CD4-positive, alpha-beta T cell treated with Interleukin-10 for 1 hour (primary cell): ENCODE measurements around the gene CCBE1.
"Not testable (repeated sequence)": the region's sequence is repeated elsewhere in the genome, so short reads cannot be mapped to it uniquely, and the experiment has no call there.

Experiments
- DNase-seq: peaks from one replicate; pipeline ENCODE4 v3.0.0-alpha.2; 2020

CCBE1 gene

DNA sequence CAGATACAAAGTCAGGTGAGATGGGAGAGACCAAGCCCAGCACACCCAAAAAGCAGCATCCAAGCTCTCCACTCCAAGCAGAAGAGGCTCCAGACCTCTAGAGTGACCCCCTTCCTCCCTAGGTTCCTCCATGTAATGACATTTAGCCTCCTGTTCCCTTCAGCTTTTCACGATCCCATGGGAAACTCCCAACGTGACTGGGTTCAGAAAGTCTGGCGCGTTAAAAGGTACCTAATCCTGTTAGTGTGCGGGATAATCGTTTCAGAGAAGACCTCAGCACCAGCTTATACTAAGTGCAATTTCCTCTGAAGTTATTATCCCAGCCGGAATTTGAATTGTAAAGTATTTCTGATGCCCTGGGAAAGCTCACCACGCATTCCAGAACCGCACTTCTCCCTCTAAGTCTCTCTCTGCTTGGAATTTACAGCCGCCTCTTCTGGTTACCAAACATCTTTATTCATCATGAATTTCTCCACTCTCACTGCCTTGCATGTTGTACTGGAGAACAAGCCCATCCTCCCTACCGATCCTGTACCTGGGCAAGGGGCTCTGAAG is 46.9 kb downstream of the CCBE1 start:
- no peak for DNase-seq

DNA sequence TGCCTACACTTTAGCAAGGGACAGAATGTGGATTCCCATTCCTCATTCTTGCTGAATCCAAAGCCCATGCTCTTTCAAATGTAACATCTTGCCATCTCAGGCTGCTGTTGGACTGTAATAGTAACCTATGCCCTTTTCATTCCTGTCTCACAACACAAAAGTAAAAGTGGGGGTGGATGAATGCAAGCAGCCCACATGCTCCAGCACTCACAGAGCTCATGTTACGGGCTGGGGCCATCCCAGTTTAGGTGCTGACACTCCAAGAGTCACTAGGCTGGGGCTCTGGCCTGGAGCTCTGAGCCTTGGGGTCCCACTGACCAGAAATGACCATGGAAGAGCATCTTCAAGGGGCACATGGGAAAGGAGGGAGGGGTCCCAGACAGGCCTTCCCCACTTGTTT is 47.6 kb downstream of the CCBE1 start:
- no peak for DNase-seq

DNA sequence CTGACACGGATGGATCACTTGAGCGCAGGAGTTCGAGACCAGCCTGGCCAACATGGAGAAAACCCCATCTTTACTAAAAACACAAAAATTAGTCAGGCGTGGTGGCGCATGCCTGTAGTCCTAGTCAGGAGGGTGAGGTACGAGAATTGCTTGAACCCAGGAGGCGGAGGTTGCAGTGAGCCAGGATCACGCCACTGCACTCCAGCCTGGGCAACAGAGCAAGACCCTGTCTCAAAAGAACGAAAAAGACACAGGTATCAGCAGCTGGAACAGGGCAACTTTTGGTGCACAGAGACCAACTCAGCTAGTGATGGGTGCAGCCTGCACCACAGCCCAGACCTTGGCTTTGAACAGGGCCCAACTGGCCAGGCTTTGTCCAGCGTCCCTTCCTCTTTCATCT is 48.8 kb downstream of the CCBE1 start:
- not testable (repeated sequence) for DNase-seq

DNA sequence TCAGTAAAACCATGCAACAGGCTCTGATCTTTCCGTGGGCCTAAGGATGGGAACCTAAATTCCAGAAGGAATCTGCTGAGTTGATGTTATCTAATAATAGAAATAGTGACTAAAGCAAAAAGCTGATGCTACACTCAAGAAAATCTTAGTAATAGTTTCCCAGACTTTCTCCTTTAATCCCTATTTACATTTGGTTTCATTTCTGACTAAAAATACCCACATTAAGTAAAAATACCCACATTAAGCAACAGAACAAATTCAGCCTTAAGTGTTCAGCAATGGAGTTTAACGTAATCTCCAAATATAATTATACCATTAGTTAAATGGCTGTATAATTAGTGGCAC is 50.3 kb downstream of the CCBE1 start:
- no peak for DNase-seq

DNA sequence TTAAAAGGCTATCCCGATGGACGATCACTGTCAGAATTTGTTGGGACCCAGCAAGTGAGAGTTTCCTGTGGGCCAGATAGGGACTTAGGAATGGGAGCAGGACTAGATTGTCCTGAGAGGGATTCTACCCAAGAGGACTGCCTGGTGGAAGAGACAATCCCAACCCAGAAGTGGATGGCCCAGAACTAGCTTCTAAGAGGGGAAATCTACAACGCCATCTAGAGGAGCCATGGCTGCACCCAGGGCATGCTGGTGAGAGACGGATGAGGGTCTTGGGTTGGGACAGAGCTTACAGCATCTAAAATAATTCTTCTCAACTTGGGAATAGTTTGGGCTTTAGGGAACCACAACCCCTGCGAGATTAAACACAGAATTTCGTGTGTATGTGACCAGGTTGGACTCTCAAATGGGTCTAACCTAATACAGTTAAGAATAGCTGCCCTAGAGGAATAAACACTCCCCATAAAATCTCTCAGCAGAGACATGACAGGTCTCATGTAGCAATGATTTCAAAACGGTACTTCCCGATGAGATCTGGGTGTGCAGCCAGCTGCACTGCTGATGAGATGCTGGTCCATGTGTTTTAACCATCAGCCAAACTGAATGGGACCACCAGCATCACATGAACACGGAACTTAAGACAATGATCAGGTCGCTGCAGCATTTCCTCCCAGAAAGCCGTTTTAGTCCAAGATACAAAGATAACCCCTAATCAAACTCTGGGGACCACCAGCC is 50.8 kb downstream of the CCBE1 start:
- no peak for DNase-seq

DNA sequence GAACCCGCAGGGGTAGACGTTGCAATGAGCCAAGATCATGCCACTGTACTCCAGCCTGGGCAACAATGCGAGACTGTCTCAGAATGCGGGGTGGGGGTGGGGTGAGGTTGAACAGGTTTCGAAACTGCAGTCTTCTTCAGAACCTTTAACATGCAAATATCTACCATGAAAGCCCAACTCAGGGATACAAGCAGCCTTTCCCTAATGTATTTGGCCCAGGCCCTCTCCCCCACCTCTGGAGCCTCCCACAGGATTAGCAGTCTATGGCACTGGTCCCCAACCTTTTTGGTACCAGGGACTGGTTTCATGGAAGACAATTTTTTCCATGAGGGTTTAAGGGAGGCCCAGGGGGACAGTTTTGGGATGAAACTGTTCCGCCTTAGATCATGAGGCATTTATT is 53.5 kb downstream of the CCBE1 start:
- DNase-seq: no peak

DNA sequence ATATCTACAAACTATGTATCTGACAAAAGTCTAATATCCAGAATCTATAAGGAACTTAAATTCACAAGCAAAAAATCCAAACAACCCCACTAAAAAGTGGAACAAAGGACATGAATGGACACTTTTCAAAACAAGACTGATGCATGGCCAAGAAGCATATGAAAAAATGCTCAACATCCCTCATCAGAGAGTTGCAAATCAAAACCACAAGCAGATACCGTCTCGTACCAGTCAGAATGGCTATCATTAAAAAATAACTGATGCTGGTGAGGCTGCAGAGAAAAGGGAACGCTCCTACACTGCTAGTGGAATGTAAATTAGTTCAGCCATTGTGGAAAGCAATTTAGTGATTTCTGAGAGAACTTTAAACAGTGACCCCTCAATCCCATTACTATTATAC is 56.5 kb downstream of the CCBE1 start:
- no peak for DNase-seq

DNA sequence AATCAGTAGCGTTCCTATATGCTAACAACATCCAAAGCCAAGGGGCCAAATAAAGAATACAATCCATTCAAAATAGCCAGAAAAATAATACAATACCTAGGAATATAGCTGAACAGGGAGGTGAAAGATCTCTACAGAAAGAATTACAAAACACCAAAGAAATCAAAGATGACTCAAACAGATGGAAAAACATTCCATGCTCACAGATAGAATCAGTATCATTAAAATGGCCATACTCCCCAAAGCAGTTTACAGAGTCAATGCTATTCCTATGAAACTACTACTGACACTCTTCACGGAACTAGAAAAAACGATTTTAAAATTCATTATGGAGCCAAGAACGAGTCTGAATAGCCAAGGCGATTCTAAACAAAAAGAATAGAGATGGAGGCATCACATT is 57.4 kb downstream of the CCBE1 start:
- DNase-seq: no peak

DNA sequence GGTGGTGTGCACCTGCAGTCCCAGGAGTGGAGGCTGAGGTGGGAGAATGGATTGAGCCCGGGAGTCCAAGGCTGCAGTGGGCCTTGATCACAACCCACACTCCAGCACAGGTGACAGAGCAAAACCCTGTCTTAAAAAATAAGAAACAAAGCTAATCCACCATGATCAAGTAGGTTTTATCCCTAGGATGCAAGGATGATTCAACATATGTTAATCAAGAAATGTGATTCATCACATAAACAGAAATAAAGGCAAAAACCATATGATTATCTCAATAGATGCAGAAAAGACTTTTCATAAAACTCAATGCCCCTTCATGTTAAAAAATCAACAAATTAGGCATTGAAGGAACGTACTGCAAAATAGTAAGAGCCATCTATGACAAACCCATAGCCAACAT is 58.1 kb downstream of the CCBE1 start:
- DNase-seq: no peak

DNA sequence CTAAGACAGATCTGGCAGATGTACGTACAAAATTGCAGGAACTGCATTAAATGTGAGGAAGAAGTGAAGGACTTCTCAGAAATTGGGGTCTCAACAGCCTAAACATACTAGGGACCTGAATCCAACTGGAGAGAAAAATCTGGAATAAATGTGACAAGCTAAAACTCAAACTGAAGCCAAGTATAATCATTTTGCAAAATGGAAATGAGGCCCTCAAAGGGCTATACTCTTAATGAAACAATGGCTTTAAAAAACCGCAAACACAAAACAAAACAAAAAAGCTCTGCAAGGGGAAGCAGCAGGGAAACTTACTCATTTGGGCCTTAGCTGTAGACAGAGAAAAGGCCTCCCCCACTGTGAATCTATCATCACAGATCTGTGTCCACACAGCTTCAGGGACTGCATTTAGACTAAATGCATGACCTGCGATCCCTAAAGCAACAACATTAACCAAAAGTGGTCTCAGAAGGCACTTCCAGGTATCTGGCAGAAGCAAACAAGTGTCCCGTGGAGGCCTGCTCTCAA is 63.2 kb downstream of the CCBE1 start:
- DNase-seq: no peak

DNA sequence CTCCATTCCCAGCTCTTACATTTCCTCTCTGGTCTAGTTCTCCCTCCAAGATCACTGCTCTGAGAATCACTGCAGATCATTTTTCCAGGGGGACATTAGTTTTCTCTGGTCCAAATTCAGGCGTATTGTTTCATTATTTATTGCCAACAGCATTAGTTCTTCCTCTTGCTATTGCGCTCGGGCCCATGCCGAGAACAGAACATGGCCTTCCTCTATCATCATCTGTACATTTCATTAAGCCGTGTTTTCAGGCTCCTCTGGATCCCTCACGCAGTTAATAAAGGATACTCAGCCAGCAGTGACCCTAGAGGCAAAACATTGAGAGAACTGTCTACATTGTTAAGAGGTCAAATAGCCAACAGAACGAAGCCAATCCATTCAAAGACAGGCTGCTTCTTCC is 63.9 kb downstream of the CCBE1 start:
- no peak for DNase-seq

DNA sequence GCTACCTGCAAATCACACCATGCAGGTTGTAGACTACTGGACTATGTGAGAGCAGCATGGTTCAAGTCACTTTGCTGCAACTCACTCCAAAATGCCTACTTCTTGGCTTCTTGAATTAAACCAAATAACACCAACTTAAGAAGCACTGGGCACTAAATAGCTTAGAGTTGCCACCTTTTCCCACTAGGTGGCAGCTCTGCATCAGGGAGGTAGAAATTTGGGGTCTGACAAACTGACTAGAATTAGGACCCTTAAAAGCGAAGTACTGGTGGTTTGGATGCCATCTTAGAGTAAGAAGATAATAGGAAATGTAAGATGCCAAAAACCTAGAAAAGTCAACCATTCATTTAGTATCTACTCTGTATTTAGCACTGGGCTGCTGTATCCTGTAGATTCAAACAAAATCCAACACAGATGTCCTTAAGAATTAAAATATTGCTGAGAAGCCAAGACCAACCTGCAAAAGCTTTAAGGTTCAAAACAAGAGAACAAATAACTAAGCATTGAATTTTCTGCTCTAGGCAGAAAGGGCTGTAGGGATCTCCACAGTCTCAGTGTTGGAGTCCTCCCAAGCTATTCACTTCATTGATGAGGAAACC is 65.5 kb downstream of the CCBE1 start:
- DNase-seq: no peak

DNA sequence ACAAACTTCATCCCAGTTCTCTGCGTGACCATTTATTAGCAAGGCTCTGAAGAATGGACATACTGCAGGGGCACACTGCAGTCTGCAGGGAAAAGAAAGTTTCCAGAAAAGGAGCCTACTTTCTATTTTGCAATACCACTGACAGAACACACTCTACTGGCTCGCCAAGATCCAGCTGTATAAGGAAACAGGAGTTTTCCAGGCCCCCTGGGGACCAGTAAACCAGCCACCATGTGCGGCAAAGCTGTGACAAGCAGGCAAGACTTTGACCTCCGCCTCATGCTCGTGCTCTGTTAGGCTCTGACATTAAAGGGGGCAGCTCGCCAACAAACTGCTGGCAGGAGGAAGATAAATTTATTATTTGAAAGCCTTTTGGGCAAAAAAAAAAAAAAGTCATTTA is 67.3 kb downstream of the CCBE1 start:
- DNase-seq: no peak

DNA sequence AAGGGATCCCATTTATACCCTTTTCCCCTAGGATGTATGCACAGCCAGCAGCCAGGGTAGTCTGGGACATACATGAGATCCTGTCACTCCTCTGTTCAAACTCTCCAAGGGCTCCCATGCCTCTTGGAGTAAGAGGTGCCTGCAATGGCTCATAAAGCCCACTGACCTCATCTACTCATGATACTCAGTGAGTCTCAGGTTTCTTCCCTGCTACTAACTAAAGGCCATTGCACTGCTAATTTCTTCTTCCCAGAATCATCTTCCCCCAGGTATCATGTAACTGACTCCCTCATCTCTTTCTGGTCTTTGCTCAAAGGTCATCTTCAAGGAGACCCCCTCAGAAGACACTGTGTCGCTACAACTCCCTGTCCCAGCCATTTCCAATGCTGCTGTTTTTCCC is 68.2 kb downstream of the CCBE1 start:
- no peak for DNase-seq

DNA sequence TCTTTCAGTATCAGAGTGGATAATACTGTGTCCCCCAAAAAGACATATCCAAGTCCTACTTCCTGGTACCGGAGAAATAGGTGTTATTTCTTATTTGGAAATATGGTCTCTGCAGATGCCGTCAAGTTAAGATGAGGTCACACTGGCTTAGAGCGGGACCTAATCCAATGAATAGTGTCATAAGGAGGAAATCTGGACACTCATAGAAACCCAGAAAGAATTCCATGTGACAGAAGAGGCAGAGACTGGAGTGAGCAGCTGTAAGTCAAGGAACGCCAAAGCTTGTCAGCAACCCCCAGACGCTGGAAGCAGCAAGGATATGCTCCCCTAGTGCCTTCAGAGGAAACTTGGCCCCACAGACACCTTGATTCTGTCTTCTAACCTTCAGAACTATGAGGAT is 69.8 kb downstream of the CCBE1 start:
- DNase-seq: no peak

DNA sequence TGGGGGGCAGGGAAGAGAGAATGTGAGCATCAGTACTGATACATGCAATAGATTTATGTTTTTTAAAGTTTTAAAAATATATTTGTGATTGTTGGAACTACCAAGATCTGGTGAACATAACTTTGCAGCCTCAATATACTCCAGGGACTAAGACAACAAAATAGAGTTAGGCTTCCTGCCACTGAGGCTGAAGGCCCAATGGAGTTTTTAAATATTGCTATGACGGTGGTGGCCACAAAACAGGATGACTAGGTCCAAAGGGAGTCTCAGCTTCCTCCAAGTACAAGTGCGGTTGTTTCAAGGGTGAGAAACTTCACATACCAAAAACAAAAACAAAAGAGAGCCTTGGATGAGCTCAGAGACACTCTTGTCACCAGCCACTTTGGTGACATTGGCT is 72.9 kb downstream of the CCBE1 start:
- no peak for DNase-seq

DNA sequence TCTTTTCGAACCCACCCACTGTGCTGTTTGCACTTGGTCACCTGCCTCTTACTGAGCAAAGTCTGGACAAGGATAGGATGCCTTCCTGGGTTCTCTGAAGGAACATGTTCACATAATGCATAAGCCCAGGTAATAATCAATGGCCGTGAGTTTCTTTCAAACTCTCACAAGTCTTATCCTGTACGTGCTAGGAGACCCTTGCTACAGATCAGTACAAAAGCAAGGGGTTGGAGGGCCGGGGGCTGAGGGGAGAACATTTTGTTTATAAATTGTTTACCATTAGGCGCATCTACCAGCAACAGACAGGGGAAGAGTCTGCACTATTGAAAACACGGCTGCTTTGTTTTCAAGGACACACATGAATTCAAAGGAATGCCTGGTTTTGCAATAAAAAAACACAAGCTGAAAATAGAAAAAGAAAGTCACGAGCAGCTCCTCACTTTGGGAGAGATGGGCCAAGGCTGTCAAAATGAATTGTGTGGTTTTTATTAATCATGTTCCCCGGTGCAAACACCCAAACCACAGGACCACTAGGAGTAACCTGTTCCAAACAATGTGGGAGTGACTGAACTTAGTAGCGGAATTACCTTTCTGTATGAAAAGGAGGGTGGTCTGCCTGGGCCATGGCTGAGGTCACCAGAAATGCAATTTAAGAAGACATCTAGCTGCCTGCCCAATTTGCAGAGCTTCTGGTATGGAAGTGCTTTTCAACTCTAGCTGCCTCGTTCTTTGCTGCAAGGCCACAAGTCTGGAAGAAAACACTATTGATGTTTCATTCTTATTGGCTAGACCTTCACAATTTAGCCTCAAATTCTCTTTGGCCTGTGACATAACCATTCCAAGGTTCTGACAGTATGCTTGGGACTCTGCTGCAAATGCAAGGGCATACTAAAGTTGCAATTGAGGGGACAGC is 73.5 kb downstream of the CCBE1 start:
- DNase-seq: no peak

DNA sequence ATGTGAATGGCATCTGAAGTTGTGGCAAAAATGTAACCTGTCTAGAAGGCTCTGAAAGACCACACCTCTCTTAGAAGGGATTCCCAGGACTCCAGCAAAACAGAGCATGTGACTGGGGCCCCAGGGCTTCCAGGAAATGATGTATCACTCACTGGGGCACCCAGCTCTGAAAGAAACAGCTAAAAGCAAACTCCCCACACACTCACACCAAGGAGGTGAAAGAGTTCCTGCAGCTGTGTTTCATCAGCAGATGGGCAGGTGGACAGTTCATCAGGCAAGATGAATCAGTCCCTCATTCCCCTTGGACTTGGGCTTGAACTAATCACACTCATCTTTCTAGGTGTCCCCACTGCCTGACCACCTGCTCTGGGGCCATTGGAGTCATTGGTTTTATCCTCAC is 76.2 kb downstream of the CCBE1 start:
- DNase-seq: no peak

DNA sequence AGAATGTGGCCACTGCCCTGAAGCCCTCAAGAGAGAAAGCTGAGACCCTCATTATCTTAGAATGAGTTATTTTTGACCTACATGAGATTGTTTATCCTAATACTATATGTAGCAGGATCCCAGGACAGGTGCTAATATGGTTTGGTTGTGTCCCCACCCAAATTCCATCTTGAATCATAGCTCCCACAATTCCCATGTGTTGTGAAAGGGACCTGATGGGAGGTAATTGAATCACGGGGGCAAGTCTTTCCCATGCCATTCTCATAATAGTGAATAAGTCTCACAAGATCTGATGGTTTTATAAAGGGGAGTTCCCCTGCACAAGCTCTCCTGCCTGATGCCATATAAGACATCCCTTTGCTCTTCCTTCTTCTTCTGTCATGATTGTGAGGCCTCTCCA is 76.8 kb downstream of the CCBE1 start:
- DNase-seq: no peak

DNA sequence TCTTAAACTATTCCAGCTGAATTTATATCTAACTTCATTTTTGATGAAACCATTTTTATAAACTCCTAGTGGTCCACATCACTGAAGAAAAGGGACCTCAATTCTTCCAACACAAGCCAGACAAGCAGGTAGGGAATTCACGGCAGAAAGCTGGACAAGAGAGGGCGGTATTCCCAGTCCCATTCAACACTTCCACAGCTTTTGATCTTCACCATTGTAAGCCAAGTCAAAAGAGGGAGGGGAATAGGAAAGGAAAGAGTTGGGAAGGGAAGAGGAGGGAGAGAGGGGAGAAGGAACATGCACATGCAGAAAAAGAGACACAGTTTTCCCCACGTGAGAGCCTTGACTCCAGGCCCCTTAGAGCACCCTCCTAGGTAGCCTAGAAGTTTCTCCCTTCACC is 77.4 kb downstream of the CCBE1 start:
- DNase-seq: no peak

DNA sequence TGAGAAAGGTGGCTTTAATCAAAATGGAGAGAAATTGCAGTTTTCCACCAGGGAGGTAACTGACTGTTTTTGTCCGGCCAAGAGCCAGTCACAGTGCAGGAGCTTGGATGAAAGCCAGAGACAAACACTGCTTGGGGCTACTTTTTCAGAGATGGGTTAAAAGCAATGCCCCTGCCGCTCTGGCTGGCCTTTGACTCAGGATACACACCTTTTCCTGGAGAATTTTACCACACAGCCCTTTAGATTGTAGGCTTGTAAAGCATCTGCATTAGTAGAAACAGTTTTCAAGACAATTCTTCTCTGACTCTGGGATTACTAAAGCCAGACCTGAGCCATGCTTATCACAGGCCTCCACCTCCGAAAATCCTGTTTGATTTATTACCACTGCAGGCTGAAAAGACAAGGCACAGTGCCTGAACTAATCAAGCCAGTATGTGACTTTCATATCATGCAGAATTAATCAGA is 79.7 kb downstream of the CCBE1 start:
- no peak for DNase-seq

DNA sequence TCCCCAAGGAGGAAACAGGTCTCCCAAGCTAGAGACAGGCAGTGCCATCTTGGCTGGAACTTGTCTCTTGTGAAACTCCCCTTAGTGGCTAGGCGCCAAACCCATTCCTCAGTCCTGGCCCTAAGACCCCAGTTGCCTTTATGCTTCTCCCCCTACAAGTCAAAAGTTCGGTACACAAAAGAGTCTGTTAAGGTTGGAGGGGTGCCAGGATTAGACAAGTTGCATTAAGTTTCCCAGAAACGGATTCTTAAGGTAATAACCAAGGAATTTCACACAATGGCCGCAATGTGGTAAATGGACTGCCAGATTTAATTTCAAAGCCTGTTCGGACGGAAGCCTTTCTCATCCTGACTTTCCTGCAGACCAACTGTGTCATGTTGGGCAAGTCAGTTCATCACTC is 80.7 kb downstream of the CCBE1 start:
- DNase-seq: no peak

DNA sequence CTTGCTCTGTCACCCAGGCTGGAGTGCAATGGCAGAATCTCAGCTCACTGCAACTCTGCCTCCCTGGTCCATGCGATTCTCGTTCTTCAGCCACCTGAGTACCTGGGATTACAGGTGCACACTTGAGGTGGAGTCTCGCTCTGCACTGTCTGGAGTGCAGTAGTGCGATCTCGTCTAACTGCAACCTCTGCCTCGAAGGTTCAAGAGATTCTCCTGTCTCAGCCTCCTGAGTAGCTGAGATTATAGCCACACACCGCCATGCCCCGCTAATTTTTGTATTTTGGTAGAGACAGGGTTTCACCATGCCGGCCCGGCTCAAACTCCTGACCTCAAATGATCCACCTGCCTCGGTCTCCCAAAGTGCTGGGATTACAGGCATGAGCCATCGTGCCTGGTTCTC is 83.3 kb downstream of the CCBE1 start:
- DNase-seq: no peak

DNA sequence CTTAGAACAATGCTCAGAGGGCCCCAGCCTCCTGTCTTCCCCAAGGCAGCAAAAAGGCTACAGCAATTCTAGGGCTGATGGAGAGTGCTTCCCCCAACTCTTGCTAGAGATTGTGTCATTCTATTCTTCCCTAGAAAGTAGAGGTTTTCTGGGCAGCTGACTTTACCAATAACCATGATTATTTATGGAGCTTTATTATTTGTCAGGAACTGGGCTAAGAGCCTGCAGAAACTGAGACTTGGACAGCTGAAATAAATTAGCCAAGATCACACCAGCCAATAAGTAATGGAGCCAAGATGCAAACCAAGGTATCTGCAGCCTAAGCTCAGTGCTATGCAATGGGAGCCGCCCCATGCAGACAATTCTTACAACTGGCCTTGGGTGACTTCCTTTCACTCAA is 84.8 kb downstream of the CCBE1 start:
- no peak for DNase-seq
